SHP77 (cell line): Measurements from ENCODE around the gene SYNE1.
"Not testable (repeated sequence)": the region's sequence is repeated elsewhere in the genome, so short reads cannot be mapped to it uniquely, and the experiment has no call there.

Experiments used
- DNase-seq, 2 experiments: peaks; one replicate each; lab custom pipeline; 2025; lab: John Stamatoyannopoulos, UW

Gene SYNE1

DNA sequence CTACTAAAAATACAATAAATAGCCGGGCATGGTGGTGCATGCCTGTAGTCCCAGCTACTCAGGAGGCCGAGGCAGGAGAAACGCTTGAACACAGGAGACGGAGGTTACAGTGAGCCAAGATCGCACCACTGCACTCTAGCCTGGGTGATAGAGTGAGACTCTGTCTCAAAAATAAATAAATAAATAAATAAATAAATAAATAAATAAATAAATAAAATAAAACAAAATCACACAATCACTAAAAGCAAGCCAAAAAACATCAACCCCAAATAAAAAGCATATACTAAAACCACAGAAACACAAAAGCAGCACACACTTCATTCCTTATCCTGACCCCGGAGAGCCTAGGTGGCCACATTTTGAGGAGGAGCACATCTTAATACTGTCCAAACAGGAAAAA is 498.8 kb downstream of the SYNE1 start:
- DNase-seq, result not testable (repeated sequence)

DNA sequence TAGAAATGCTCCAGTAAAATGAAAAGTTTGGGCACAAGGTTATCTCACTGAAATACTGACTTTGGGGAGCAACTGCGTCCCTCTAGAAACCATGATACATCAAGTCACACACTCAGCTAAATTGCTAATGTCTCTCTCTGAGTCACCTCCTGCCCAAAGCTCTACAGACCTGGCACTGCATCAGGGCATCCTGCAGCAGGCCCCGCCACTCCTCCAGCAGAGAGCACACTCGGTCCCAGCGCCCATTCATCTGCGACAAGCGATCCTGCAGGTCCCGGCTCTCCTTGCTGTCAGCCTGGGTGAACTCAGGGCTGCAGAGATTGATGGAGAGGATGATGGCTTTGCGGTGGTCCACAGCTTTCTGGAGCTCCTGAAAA is 500.7 kb downstream of the SYNE1 start:
- peak; percentile 48 to 81 for DNase-seq

GRCh38 chr6:152135755-152136448 is 501.3 kb downstream of the SYNE1 start:
- DNase-seq, result peak; percentile 61 to 66

- DNase-seq, result no peak
Measured at GRCh38 chr6:152130441-152130840, 506.7 kb downstream of the SYNE1 start.

GRCh38 chr6:152129691-152130151 is 507.4 kb downstream of the SYNE1 start:
- no peak for DNase-seq

DNA sequence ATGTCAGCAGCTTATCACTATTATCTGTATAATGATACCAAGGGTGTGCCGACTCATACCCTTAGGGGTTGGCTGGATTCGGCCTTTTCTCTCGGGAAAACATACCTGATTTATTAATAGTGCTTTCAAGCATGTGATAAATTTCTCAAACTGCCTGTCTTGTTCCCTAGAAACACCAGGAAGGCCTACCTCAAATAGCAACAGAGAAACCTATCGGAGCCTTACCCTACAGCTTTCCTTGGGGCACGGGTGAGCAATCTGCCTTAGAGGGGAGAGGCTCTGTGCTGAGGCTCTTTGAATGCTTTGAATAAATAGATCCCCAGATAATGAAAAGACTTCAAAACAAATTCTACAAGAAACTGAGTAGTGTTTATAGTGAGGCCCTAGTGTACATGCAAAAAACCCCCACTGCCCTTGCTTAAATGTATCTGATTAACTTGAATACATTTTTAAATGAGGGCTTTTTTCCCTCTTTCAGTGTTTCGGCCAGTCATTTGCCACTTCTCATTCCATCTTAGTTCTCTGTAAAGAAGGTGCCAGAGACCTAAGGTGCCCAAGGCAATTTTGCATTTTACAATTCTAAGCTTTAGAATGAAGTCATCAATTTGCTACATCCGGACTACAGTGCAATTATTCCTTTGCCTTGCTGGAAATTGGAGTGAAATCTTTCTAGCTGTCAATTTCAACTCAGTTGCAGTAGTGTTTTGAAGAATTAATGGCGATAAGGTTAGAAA is 509.6 kb downstream of the SYNE1 start:
- DNase-seq, result no peak

DNA sequence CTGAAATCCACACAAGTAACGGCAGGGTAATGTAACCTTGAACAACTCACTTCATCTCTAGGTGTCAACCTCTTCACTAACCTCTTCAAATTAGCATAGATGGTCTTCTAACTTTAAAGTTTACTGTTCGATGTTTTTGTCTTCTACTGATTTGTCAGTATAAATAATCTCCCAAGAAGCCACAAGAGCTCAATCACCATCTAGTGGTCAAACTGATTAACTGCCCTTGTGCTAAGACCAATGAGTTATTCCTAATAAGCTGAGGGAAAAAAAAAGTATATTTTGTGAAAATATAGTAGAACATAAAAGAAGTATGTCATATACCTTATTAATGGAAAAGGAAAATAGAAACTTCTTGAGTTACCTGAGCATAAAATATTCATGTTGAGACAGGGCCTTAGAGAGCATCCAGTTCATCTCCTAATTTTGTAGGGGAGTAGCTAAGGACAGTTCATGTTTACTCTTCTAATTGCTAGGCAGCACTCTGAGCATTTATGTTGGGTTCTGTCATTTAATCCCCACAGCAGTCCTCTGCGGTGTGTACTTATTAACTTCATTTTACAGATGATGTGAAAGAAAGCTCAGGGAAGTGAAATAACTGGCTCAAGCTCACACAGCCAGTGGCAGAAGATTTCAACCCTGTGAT is 512.6 kb downstream of the SYNE1 start:
- peak in 1 of 2 experiments; percentile 24 for DNase-seq

GRCh38 chr6:152123076-152123475 is 514.1 kb downstream of the SYNE1 start:
- DNase-seq, result no peak

DNA sequence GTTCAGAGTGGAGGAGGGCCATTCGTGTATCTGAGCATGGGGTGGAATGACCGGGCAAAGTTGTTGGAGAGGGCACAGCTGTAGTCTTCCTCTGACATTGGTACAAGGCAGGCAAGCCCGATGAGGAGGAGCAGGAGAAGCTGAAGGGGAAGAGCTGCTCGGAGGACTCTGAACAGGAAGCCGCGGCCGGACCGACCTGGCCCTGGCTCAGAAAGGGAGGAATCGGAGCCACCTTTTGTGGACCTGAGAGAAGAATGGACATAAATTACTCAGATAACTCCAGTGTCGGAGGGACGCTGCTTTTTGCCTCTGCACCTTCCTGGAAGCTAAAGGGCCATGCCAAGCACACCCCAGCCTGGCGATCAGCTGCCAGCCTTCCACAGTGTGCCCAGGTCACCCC is 514.7 kb downstream of the SYNE1 start:
- no peak for DNase-seq

DNA sequence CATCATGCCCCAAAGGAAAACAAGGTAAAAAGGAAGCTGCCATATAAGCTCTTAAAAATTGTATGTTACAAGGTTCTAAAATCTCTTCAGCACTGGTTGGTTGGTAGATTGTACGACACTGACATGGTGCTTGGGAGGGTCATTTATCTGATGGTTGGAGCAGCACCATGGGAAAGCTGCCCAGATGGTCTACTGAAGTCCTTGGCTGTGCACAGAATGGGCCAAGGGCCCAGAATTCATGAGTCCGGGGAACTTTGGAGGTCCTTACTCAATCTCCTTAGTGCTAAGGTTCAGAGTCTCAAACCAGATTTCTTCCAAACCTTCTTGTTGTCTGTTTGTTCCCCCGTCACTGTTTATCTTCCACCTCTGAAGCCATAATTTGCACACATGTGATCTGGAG is 515.3 kb downstream of the SYNE1 start:
- no peak for DNase-seq

GRCh38 chr6:152119831-152120230 is 517.3 kb downstream of the SYNE1 start:
- DNase-seq, result no peak

DNA sequence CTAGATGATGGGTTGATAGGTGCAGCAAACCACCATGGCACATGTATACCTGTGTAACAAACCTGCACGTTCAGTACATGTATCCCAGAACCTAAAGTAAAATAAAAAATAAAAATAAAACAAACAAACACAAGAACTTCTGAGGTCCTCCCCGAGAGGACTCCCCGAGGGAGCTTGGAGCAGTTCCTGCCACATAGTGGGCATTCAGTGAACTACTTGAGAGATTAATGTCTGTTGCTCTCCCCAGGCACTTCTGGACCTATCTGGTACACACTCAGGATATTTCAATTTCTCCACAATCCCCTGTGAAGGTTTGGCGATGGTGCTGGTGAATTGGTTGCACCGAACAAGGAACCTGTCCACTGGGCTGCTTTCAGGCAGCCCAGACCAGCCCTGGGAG is 518.5 kb downstream of the SYNE1 start:
- DNase-seq, result no peak

DNA sequence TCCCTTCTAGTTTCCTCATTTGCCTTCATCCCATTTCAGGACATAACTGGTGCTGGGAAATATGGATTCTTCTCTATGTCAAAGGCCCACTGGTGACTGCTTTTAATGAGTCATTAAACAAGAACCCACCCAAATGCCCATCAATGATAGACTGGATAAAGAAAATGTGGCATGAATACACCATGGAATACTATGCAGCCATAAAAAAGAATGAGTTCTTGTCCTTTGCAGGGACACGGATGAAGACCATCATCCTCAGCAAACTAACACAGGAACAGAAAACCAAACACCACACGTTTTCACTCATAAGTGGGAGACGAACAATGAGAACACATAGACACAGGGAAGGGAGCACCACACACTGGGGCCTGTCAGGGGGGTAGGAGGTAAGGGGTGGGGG is 518.9 kb downstream of the SYNE1 start:
- DNase-seq, result no peak

DNA sequence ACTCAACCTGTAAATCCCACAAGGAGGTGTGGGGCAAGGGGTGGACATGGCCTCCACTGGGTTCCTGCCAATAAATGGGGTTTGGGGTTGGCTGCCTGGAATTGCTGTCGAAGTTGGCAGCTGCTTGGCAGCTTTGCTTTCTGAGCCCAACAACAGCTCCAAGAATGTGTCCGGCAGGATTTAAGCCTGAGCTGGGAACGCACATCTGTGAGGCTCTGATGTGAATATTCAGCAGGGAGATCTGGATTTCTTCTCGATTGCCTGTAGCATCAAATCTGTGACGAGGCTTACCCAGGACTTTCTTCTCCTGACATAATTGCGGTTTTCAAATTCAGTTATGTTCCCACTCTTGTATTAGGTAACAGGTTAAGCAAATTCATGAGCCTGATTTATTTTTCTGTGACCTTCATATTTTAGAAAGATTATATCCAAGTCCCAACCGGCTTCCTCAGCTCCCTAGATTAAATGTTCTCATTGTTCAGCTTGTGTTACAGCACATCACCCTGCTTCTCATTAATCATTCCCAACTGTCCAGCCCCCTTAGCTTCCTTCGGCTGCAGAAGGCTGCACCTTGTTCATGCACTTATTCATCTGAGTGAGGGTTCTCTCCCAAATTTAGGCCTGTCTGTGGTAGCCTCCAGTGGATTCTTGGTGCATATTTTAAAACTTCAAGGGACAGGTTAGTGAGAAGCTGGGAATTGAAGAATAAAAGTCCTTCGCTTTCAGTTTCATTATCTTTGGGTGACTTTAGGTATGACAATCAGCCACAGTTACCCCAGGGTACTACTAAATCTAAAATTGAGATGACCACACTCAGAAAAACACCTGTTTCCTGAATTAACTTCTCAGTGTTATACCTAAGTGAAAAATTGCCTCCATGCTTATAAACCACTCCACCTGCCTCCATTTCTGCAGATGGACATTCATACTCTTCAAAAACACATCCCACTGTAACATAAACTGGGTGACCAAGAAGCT is 519.7 kb downstream of the SYNE1 start:
- no peak for DNase-seq

- peak; percentile 13 to 71 for DNase-seq
Measured at GRCh38 chr6:152112491-152113261, 524.5 kb downstream of the SYNE1 start.

DNA sequence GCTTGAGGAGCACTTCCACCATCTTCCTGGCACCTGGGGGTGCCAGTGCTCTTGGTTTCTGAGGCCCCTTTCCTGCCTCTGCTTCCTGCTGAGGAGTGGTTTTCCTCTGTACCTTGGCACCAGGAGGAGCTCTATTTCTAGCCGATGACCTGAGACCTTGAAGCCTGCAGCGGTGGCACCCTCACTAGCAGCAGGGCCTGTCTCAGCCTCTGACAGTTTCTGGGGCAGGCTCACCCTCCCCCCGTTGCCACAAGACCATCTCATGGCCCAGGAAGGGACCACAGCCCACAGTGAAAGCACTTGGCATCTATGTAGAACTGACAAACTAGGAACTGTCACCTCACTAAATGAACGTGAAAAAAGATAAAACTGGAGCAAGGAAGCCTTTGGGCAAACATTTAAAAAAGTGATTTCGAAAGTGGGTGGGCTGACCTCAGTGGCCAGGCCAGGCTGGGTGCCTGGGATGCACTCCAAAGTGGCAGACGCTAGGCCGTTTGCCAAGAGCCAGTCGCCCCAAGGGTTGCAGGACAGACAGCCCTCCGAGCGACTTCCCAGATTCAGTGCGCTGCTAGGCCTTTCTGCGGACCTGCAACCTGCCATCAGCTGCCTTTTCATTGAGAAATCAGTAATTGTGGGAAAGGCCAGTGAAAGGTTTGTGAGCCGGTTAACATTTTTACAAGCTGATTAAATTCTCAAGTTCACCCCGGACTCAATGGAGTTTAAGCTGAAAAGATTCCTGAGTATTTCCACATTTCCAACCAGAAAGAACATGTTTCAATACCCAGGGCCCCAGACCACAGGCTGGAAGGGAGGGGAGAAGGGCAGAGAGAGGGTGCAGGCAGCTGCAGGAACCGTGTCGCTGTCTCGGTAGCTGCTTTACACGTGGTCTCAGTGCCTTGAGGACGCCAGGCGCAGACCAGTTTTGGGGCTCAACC is 526.0 kb downstream of the SYNE1 start:
- no peak for DNase-seq

DNA sequence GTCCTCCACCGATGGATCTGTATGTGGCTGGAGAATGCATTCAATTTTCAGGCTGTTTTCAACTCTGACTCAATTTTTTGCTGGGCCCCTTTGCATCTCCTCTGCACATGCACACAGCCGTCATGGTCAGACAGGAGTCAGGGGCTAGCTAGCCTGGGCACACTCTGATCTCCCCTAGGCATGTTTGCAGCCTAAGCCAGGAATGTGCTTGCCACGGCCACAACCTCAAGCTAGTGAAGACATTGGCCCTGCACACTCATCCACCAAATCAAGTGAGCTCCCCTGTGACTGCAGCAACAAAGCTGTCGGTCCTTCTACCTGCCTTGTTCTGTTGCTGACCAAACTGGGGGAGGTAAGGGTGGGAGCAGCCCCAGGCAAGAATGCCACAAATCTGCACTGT is 529.2 kb downstream of the SYNE1 start:
- no peak for DNase-seq

DNA sequence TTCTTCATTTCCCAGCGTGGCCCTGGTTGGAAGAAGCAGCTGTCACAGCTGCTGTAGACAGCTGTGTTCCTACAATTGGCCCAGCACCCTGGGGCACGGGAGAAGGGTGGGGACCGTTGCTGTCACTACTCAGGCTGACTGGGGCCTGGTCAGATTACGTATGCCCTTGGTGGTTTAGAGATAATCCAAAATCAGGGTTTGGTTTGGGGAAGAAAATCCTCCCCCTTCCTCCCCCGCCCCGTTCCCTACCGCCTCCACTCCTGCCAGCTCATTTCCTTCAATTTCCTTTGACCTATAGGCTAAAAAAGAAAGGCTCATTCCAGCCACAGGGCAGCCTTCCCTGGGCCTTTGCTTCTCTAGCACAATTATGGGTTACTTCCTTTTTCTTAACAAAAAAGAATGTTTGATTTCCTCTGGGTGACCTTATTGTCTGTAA is 537.0 kb downstream of the SYNE1 start:
- DNase-seq, result no peak

DNA sequence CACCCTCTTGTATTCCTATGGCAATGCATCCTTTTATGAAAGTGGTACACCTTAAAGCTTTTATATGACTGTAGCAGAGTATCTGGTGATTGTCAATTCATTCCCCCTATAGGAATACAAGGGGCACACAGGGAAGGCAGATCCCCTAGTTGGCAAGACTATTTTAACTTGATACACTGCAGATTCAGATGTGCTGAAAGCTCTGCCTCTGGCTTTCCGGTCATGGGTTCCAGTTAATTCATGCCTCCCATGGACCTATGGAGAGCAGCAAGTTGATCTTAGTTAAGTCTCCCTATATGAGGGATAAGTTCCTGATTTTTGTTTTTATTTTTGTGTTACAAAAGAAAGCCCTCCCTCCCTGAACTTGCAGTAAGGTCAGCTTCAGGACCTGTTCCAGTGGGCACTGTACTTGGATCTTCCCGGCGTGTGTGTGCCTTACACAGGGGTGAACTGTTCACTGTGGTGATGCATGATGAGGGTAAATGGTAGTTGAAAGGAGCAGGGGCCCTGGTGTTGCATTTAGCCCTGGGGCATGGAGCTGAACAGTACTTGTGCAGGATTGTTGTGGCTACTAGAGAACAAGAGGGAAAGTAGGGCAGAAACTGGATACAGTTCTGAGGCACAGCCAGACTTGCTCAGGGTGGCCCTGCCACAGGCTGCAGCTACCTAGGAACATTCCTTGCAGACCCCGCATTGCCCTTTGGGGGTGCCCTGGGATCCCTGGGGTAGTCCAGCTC is 537.5 kb downstream of the SYNE1 start:
- DNase-seq, result no peak
